HepG2 (cell line): ENCODE results near the gene RBM8A. TPM values are rescaled to one million over a fixed set of nuclear protein-coding genes. Genes with fewer than 3 reads are reported as not detected.

Source experiments
- ARNT ChIP-seq: fragments of 450-650 bp; IDR thresholded peaks from 2 replicates; pipeline ENCODE4 v1.6.1; 2017
- FOXA3 ChIP-seq: IDR thresholded peaks from 2 replicates; pipeline ENCODE4 v1.6.1; 2016; ENCODE audit warnings: missing genetic modification reagents, missing compliant biosample characterization
- IKZF1 ChIP-seq: fragments of 450-650 bp; IDR thresholded peaks from 2 replicates; pipeline ENCODE4 v1.7.1; 2016
- SNAPC2 ChIP-seq: sonication (generic); formaldehyde crosslinking; IDR thresholded peaks from 2 replicates; pipeline ENCODE4 v1.8.1; 2022; ENCODE audit warnings: mild to moderate bottlenecking, missing genetic modification reagents
- ZBTB1 ChIP-seq: sonication (generic); formaldehyde crosslinking; IDR thresholded peaks from 2 replicates; pipeline ENCODE4 v1.4.0; 2020; ENCODE audit warnings: missing genetic modification reagents, borderline replicate concordance
- ZMYM2 ChIP-seq: sonication (generic); formaldehyde crosslinking; IDR thresholded peaks from 2 replicates; pipeline ENCODE4 v1.8.0; 2022; ENCODE audit warnings: mild to moderate bottlenecking, missing genetic modification reagents
- ZNF136 ChIP-seq: sonication (generic); formaldehyde crosslinking; IDR thresholded peaks from 2 replicates; pipeline ENCODE4 v1.8.1; 2022; ENCODE audit warnings: low read depth, mild to moderate bottlenecking, moderate library complexity, missing genetic modification reagents
- ZNF138 ChIP-seq: sonication (generic); formaldehyde crosslinking; IDR thresholded peaks from 2 replicates; pipeline ENCODE4 v1.5.0; 2020; ENCODE audit warnings: mild to moderate bottlenecking, low read depth, missing genetic modification reagents
- polyA plus RNA-seq, 8 experiments: library from polyadenylated mRNA; depleted of rRNA in 3 of 8; stranded (reverse) in 7 of 8; unstranded in 1 of 8; fragments of >200 nt; fragmentation: Illumina TruSeq in 4 of 8; extraction: Trizol in 4 of 8; gene quantifications; 2 replicates each; pipeline versions ENCODE4 v1.2.1 to v1.2.3, GENCODE V29; 2011 to 2016; ENCODE audit warnings: low read depth in 4 of 8, missing spikeins in 1 of 8, mixed read lengths in 1 of 8; ENCODE audit not compliant: insufficient read depth in 1 of 8
- total RNA-seq, 5 experiments: library from RNA; depleted of rRNA; stranded (reverse); fragments of >200 nt; fragmentation: Illumina TruSeq; extraction: Trizol; gene quantifications; 2 replicates each; pipeline ENCODE4 v1.2.3, GENCODE V29; 2016; ENCODE audit warnings: low read depth in 1 of 5
- TF ChIP-seq, protein P1 (sequence below): sonication (generic); formaldehyde crosslinking; IDR thresholded peaks from 2 replicates; pipeline ENCODE4 v1.4.0; 2020; ENCODE audit warnings: missing genetic modification reagents, mild to moderate bottlenecking, borderline replicate concordance
- TF ChIP-seq, protein P2 (sequence below): sonication (generic); formaldehyde crosslinking; IDR thresholded peaks from 2 replicates; pipeline ENCODE4 v1.4.0; 2020; ENCODE audit warnings: missing genetic modification reagents
- TF ChIP-seq, protein P3 (sequence below): sonication (generic); formaldehyde crosslinking; IDR thresholded peaks from 2 replicates; pipeline ENCODE4 v1.8.0; 2022; ENCODE audit warnings: mild to moderate bottlenecking, missing genetic modification reagents, moderate library complexity
- TF ChIP-seq, protein P4 (sequence below): sonication (generic); IDR thresholded peaks from 2 replicates; pipeline ENCODE4 v1.6.1; 2016; ENCODE audit warnings: low read depth, borderline replicate concordance
- TF ChIP-seq, protein P5 (sequence below), 2 experiments: sonication (generic) in 1 of 2; formaldehyde crosslinking in 1 of 2; IDR thresholded peaks; 2 replicates each; pipeline versions ENCODE4 v1.4.0 to v1.6.1; 2016 to 2020; ENCODE audit warnings: borderline replicate concordance in 1 of 2, low read depth in 1 of 2, mild to moderate bottlenecking in 1 of 2, missing genetic modification reagents in 1 of 2

The RBM8A gene
- total and polyA plus RNA-seq, 2 of the 13 experiments (the other 11 are each of a cell fraction or from before 2014, with no cell fraction given), result 106 to 162 TPM

DNA sequence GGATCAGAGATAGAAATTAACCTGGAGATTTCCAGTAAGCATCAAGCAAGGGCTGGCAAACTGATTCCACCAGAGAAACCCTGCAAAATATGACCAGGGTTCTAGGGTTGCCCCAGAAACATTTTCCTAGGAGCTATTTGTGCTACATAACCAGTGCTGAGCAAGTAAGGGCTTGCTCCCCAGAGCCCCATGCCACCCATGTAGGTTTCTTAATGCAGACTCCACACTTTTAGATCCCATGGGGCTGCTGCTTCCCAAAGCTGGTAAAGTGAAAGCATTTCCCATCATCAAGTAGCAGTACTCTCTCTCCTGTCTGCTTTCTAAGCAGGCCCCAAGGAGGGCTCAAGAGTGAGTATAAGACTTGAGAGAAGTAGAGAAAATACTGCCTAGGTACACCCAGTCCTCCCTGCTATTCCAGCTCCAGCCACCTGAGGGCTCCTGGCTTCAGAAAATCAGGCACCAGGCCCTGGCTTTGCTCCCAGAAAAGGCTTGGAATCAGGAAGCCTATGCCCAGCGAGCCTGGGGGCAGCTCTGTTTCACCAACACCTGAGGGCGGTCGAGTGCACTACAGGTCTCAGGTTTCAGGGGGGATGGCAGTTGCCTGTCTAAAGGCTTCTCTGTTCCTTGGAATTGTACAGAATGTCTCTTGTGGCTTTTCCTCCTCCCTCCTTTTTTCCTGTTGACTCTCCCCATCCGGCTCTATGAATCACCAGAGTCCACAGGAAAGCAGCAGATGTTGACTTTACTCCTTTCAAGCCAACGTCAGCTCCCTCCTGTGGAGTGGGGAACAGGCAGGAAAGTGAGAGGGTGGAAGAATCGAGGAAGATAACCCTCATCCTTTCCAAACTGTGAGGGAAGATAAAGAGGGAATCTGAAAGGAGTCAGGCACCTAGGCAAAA is 35.4 kb downstream of the RBM8A start (continued):
- TF ChIP-seq, protein P1, sequence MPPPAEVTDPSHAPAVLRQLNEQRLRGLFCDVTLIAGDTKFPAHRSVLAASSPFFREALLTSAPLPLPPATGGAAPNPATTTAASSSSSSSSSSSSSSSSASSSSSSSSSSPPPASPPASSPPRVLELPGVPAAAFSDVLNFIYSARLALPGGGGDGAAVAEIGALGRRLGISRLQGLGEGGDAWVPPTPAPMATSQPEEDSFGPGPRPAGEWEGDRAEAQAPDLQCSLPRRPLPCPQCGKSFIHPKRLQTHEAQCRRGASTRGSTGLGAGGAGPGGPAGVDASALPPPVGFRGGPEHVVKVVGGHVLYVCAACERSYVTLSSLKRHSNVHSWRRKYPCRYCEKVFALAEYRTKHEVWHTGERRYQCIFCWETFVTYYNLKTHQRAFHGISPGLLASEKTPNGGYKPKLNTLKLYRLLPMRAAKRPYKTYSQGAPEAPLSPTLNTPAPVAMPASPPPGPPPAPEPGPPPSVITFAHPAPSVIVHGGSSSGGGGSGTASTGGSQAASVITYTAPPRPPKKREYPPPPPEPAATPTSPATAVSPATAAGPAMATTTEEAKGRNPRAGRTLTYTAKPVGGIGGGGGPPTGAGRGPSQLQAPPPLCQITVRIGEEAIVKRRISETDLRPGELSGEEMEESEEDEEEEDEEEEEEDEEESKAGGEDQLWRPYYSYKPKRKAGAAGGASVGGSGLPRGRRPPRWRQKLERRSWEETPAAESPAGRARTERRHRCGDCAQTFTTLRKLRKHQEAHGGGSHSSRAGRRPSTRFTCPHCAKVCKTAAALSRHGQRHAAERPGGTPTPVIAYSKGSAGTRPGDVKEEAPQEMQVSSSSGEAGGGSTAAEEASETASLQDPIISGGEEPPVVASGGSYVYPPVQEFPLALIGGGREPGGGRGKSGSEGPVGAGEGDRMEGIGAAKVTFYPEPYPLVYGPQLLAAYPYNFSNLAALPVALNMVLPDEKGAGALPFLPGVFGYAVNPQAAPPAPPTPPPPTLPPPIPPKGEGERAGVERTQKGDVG (CRISPR knock-in tag), result no peak
- TF ChIP-seq, protein P2, sequence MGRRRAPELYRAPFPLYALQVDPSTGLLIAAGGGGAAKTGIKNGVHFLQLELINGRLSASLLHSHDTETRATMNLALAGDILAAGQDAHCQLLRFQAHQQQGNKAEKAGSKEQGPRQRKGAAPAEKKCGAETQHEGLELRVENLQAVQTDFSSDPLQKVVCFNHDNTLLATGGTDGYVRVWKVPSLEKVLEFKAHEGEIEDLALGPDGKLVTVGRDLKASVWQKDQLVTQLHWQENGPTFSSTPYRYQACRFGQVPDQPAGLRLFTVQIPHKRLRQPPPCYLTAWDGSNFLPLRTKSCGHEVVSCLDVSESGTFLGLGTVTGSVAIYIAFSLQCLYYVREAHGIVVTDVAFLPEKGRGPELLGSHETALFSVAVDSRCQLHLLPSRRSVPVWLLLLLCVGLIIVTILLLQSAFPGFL (CRISPR knock-in tag), result no peak
- TF ChIP-seq FOXA3 (CRISPR knock-in tag) (peak; percentile 94), ZNF136 (CRISPR knock-in tag) (no peak), SNAPC2 (CRISPR knock-in tag) (peak; percentile 59; the same call in 1 of the 2 replicates), ZNF138 (CRISPR knock-in tag) (no peak), ZMYM2 (CRISPR knock-in tag) (no peak), IKZF1 (no peak), ARNT (no peak), ZBTB1 (no peak)
- TF ChIP-seq, protein P3, sequence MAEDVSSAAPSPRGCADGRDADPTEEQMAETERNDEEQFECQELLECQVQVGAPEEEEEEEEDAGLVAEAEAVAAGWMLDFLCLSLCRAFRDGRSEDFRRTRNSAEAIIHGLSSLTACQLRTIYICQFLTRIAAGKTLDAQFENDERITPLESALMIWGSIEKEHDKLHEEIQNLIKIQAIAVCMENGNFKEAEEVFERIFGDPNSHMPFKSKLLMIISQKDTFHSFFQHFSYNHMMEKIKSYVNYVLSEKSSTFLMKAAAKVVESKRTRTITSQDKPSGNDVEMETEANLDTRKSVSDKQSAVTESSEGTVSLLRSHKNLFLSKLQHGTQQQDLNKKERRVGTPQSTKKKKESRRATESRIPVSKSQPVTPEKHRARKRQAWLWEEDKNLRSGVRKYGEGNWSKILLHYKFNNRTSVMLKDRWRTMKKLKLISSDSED (CRISPR knock-in tag), result no peak
- TF ChIP-seq, protein P4, sequence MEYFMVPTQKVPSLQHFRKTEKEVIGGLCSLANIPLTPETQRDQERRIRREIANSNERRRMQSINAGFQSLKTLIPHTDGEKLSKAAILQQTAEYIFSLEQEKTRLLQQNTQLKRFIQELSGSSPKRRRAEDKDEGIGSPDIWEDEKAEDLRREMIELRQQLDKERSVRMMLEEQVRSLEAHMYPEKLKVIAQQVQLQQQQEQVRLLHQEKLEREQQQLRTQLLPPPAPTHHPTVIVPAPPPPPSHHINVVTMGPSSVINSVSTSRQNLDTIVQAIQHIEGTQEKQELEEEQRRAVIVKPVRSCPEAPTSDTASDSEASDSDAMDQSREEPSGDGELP, result peak; percentile 57; the same call in 1 of the 2 replicates
- TF ChIP-seq, protein P5, sequence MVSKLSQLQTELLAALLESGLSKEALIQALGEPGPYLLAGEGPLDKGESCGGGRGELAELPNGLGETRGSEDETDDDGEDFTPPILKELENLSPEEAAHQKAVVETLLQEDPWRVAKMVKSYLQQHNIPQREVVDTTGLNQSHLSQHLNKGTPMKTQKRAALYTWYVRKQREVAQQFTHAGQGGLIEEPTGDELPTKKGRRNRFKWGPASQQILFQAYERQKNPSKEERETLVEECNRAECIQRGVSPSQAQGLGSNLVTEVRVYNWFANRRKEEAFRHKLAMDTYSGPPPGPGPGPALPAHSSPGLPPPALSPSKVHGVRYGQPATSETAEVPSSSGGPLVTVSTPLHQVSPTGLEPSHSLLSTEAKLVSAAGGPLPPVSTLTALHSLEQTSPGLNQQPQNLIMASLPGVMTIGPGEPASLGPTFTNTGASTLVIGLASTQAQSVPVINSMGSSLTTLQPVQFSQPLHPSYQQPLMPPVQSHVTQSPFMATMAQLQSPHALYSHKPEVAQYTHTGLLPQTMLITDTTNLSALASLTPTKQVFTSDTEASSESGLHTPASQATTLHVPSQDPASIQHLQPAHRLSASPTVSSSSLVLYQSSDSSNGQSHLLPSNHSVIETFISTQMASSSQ (IDR thresholded peaks at IDR 0.05; ENCODE audit: low read depth), result no peak
- TF ChIP-seq, protein P5 (CRISPR knock-in tag; IDR thresholded peaks at IDR 0.05; ENCODE audit: borderline replicate concordance), result no peak; the same call in 1 of the 2 replicates
